Activated naive CD4-positive, alpha-beta T cell treated with anti-CD3 and anti-CD28 coated beads, Interleukin-2, amount 50 U/mL, for 24 hours (primary cell): ENCODE results near the gene PTPRJ.
A peak's percentile ranks its signal among the peaks of the same experiment; 100 is the strongest.

Experiments used
- H3K27ac Mint-ChIP-seq: one replicate; pipeline ENCODE4 v1.8.0; 2021; ENCODE audit warnings: mild to moderate bottlenecking, mixed read lengths
- H3K27me3 Mint-ChIP-seq: one replicate; pipeline ENCODE4 v1.8.0; 2021; ENCODE audit warnings: mixed read lengths
- H3K36me3 Mint-ChIP-seq: one replicate; pipeline ENCODE4 v1.8.0; 2021; ENCODE audit warnings: mixed read lengths
- H3K4me1 Mint-ChIP-seq: one replicate; pipeline ENCODE4 v1.8.0; 2021; ENCODE audit warnings: mixed read lengths
- H3K4me3 Mint-ChIP-seq: one replicate; pipeline ENCODE4 v1.8.0; 2021; ENCODE audit warnings: mild to moderate bottlenecking, mixed read lengths
- H3K9me3 Mint-ChIP-seq: one replicate; pipeline ENCODE4 v1.8.0; 2021; ENCODE audit warnings: mixed read lengths

The PTPRJ gene

DNA sequence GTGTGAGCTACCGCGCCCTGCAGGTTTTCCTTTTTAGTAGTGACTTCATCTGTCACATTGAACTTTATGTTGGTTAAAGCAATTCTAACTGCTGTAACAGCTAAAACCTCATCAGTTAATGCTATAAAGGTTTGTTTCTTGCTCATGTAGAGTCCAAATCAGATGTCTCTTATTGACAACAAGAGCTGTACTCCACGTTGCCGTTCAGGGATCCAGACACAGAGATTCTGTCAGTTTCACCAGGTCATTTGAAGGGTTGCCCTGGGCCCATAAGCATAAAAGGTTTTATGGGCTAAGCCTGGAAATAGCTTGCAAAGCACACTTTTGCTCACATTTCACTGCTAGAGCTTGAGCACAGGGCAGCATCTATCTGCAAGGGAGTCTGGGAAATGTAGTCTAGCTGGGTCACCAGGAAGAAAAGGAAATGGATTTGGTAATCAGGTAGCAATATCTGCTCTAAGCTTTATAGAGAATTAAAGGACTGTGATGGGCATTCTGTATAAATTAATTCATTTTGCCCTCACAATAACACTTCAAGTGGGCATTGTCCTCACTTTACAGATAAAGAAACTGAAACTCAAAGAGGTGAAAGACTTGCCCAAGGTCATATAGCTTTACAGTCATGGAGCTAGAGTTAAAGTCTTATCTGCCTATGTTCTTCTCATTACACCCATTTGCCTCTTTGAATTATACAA lies 25.2 kb upstream of the PTPRJ start:
- H3K4me3 Mint-ChIP-seq: no peak overlapping the region
- no peaks in the 10 kb centered on the region for H3K9me3 Mint-ChIP-seq
- H3K27ac Mint-ChIP-seq: peak overlapping the region; percentile 32
- H3K4me1 Mint-ChIP-seq: peaks cover 28% of the 10 kb centered on the region
- no peaks in the 10 kb centered on the region for H3K27me3 Mint-ChIP-seq
- H3K36me3 Mint-ChIP-seq: no peaks in the 10 kb centered on the region

DNA sequence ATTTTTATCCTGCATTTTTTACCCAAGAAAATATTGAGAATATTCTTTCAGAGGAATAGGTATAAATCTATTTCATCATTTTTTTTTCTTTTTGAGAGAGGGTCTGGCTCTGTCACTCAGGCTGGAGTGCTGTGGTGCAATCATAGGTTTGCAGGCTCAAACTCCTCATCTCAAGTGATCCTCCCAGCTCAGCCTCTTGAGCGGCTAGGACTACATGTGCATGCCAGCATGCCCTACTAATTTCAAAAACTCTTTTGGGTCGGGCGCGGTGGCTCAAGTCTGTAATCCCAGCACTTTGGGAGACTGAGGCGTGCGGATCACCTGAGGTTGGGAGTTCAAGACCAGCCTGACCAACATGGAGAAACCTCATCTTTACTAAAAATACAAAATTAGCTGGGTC lies 20.3 kb upstream of the PTPRJ start:
- Mint-ChIP-seq H3K27ac (no peak overlapping the region), H3K27me3 (no peaks in the 10 kb centered on the region), H3K4me3 (no peak overlapping the region), H3K36me3 (no peaks in the 10 kb centered on the region), H3K4me1 (peaks cover 8% of the 10 kb centered on the region), H3K9me3 (no peaks in the 10 kb centered on the region)

DNA sequence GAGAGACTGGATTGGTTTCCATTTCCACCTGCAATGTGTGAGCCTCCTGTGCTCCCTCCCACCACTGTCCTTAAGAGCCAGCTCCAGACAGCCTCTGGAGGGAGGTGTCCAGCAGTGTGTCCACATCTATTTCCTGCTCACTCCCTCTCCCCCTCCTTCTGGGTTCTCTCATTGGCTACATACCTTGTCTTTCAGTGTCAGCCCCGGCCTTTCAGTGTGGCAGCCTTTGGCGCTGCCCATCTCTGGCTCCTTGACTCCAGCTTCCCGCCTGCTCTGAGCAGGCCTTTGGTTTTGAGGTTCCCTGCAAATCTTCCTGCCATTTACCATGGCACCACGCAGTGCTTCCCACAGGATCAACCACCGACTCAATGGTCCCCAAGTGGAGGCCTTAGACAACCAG lies 19.0 kb upstream of the PTPRJ start:
- Mint-ChIP-seq H3K4me1 (no peaks in the 10 kb centered on the region), H3K9me3 (no peaks in the 10 kb centered on the region), H3K27me3 (no peaks in the 10 kb centered on the region), H3K4me3 (no peak overlapping the region), H3K27ac (no peak overlapping the region), H3K36me3 (no peaks in the 10 kb centered on the region)

DNA sequence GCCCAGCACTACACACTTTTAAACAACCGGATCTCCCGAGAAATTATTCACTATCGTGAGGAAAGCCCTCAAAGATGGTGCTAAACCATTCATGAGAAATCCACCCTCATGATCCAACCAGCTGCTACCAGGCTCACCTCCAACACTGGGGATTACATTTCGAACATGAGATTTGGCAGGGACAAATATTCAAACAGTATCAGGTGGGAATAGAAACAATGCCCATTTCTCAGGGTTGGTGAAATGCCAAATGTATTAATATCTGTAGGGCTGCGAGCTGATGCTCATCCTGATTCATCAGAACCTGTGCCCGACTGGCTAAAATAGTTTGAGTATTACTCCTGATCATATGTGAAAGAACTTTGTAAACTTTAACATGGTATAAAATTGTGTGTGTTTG lies 15.8 kb upstream of the PTPRJ start:
- Mint-ChIP-seq H3K4me1 (no peaks in the 10 kb centered on the region), H3K27ac (no peak overlapping the region), H3K36me3 (no peaks in the 10 kb centered on the region), H3K27me3 (no peaks in the 10 kb centered on the region), H3K4me3 (no peak overlapping the region), H3K9me3 (no peaks in the 10 kb centered on the region)

DNA sequence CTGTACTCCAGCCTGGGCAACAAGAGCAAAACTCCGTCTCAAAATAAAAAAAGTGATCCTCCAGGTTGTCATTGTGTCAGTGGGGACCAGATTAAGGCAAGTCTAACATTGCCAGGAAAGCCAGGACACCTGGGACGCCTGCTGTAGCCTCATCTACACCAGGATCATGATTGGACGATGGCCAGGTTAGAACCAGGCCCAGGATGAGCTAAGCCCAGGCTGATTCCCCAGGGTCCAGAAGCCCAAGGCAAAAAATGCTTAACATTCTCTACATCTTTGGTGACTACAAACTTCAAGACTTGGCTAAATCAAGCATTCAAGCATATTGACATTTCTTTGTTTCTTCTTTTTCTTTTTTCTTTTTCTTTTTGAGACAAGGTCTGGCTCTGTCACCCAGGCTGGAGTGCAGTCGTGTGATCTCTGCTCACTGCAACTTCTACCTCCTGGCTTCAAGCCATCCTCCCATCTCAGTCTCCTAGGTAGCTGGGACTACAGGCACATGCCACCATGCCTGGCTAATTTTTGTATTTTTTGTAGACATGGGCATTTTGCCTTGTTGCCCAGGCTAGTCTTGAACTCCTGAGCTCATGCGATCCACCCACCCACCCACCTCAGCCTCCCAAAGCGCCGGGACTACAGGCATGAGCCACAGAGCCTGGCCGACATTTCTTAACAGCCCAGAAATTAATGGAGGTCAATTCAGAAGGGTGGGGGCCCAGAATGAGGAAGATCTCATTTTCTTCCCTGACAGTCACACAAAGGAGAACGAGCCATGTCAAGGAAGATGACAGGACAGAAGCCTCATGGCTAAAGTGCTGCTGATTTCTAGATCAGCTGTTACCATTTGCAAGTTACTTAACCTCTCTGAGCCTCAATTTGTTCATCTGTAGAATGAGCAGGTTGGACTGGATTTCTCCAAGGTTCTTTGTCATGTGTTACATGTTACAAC lies 12.5 kb upstream of the PTPRJ start:
- H3K4me1 Mint-ChIP-seq: no peaks in the 10 kb centered on the region
- H3K27ac Mint-ChIP-seq: no peak overlapping the region
- no peaks in the 10 kb centered on the region for H3K27me3 Mint-ChIP-seq
- no peaks in the 10 kb centered on the region for H3K9me3 Mint-ChIP-seq
- no peak overlapping the region for H3K4me3 Mint-ChIP-seq
- no peaks in the 10 kb centered on the region for H3K36me3 Mint-ChIP-seq

DNA sequence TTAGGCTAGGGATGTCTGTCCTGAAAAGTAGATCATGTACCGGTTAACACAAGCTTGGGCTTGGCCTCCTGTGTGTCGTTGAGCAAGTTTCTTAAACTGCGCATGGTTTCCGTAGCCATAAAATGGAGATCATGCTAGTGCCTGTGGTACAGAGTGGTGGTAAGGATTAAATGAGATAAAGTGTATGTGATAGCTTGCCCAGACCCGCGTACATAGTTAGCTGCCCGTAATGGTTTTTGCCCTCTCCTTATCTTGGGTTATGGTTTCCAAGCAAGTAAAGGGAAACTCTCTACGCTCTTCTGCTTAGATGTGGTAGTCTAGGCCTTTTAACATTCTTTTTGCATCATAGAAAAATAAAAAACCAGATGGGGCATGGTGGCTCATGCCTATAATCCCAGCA lies 11.0 kb upstream of the PTPRJ start:
- Mint-ChIP-seq H3K27me3 (no peaks in the 10 kb centered on the region), H3K27ac (no peak overlapping the region), H3K36me3 (no peaks in the 10 kb centered on the region), H3K4me3 (no peak overlapping the region), H3K4me1 (peaks cover 4% of the 10 kb centered on the region), H3K9me3 (no peaks in the 10 kb centered on the region)

DNA sequence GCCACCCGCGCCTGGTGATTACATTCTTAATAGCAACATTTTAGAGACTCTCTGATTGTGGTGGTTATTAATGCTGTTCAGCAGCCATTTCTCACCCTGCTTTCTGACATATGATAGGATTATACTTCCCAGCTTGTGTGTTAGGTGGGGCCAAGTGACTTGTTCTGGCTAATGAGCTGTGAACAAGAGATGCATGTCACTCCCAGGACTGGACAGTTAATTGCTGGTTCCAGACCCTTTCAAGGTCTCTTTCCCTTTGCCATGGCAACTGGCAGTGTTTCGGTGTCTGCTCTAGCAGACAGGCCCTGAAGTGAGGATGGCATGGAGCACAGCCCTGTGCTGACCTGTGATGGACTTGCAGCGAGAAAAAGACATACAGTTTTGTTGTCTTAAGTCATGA lies 8.9 kb upstream of the PTPRJ start:
- no peaks in the 10 kb centered on the region for H3K9me3 Mint-ChIP-seq
- peaks cover 8% of the 10 kb centered on the region for H3K4me1 Mint-ChIP-seq

DNA sequence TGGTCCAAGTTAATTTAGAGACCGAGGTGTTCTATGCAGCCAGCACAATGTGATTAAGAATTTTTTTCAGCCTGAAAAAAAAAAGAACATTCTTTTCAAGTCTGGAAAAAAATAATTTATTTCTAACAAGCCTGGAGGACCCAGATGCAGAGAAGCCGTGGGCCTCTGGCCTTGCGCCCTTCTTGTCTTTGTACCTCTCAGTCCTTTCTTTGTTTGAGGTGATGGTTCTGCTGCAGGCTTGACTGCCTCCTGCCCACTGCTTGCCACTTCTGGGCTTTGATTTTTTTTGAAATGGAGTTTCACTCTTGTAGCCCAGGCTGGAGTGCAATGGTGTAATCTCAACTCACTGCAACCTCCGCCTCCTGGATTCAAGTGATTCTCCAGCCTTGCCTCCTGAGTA lies 7.2 kb upstream of the PTPRJ start:
- Mint-ChIP-seq H3K4me1 (peaks cover 8% of the 10 kb centered on the region), H3K27me3 (no peaks in the 10 kb centered on the region), H3K36me3 (no peaks in the 10 kb centered on the region), H3K27ac (no peak overlapping the region), H3K9me3 (no peaks in the 10 kb centered on the region), H3K4me3 (no peak overlapping the region)

More for the DNA sequence above, 8.9 kb upstream of the PTPRJ start:
- Mint-ChIP-seq H3K27me3 (no peaks in the 10 kb centered on the region), H3K36me3 (no peaks in the 10 kb centered on the region), H3K4me3 (no peak overlapping the region), H3K27ac (no peak overlapping the region)

DNA sequence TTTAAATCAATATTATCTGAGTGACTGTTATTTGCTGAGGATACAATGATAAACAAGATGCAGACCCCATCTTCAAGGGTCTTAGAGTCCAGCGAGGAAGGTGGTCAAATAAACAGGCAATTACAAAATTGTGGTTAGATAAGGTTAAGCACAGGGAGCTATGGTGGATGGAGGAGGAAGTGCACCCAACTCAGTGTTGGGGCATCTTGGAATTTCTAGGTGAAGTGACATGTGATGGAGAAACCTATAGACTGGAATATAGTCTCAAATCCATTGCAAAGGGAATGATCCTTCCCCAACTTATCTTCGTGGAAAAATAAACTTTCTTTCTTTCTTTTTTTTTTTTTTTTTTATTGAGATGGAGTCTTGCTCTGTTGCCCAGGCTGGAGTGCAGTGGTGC lies 3.4 kb upstream of the PTPRJ start:
- peaks cover 18% of the 10 kb centered on the region for H3K4me1 Mint-ChIP-seq
- H3K27ac Mint-ChIP-seq: no peak overlapping the region
- no peaks in the 10 kb centered on the region for H3K36me3 Mint-ChIP-seq
- H3K27me3 Mint-ChIP-seq: no peaks in the 10 kb centered on the region
- no peaks in the 10 kb centered on the region for H3K9me3 Mint-ChIP-seq
- no peak overlapping the region for H3K4me3 Mint-ChIP-seq

DNA sequence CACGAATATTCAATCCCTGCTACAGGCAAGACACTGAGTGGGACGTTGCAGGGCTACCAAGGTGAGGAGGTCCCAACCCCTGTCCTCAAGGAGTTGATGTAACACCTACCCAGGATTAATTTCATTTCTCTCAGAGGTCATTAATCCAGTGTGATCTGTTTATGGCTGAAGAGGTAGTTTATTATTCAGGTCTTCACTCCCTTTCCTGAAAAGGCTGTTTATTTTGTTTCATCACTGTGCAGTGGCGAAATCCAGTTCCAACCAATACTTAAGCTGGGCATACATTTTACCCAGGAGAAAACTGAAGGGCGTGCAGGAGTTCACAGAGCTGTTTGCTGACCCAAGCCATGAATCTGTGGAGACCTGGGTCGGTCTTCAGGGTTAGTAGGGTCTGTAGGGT lies 2.7 kb upstream of the PTPRJ start:
- Mint-ChIP-seq H3K4me1 (peaks cover 21% of the 10 kb centered on the region), H3K27ac (no peak overlapping the region), H3K4me3 (no peak overlapping the region), H3K27me3 (no peaks in the 10 kb centered on the region), H3K36me3 (no peaks in the 10 kb centered on the region), H3K9me3 (no peaks in the 10 kb centered on the region)

DNA sequence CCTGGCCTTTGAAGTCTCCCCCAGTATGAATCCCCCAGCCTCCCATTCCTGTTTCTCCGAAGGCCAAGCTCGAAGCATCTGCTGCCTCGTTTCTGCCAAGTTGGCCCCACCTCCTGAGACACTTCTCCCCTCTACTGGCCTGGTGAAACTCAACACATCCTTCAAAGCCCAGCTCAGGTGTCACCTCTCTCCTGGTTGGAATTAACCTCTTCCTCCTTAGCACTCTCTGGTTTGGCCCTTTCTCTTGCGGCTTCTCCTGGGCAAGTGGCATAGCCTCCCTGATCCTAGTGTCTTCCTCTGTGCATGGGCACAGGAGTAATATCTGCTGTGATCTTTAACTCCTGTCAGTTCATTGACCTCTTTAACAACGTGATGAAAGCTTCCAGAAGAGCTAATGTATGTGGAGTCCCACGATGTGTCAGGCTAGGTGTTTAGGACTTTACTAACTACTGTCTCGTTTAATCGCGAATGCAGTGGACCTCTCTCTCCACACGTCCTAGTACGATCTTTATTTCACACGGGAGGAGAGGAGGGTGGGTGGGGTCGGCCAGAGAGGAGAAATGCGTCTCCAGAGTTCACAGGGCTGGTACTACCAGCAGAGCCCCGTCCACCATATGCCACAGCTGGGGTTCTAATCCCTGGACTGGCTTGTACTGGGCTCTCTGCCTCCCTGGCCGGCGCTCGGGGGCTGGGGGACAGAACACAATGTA lies 826 bp upstream of the PTPRJ start:
- Mint-ChIP-seq H3K4me3 (peak overlapping the region; percentile 68), H3K36me3 (no peaks in the 10 kb centered on the region), H3K4me1 (peaks cover 34% of the 10 kb centered on the region), H3K9me3 (no peaks in the 10 kb centered on the region), H3K27me3 (no peaks in the 10 kb centered on the region), H3K27ac (peak overlapping the region; percentile 31)

DNA sequence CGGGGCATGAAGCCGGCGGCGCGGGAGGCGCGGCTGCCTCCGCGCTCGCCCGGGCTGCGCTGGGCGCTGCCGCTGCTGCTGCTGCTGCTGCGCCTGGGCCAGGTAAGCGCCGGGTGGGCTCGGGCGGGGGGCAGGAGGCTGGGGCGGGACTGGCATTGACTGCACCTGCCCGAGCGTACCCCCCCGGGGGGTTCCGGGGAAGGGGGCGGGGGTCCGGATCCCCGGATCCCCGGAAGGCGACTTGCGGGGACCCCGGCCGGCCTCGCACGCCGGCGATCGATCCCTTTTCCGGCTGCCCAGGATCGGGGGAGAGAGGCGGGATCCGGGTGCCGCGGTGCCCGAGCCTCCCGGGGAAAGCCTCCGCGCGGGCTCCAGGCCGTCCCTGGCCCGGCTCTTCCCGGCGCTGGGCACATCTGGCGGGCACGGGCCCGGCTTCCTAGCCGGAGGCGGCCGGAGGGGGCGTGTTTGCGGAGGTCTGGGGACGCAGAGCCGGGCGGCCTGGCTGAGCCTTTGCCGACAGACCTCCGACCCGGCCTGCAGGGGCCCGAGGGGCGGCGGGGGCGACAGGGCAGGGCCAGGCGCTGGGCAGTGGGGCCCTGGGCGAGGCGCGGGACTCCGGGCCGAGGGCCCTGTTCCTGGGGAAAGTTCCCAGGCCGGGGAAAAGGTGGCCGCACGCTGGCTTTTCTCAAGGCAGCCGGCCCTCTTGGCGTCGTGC lies 705 bp downstream of the PTPRJ start:
- H3K27ac Mint-ChIP-seq: no peak overlapping the region
- H3K36me3 Mint-ChIP-seq: no peaks in the 10 kb centered on the region
- peaks cover 34% of the 10 kb centered on the region for H3K4me1 Mint-ChIP-seq
- H3K9me3 Mint-ChIP-seq: no peaks in the 10 kb centered on the region
- no peaks in the 10 kb centered on the region for H3K27me3 Mint-ChIP-seq
- H3K4me3 Mint-ChIP-seq: peak overlapping the region; percentile 91

DNA sequence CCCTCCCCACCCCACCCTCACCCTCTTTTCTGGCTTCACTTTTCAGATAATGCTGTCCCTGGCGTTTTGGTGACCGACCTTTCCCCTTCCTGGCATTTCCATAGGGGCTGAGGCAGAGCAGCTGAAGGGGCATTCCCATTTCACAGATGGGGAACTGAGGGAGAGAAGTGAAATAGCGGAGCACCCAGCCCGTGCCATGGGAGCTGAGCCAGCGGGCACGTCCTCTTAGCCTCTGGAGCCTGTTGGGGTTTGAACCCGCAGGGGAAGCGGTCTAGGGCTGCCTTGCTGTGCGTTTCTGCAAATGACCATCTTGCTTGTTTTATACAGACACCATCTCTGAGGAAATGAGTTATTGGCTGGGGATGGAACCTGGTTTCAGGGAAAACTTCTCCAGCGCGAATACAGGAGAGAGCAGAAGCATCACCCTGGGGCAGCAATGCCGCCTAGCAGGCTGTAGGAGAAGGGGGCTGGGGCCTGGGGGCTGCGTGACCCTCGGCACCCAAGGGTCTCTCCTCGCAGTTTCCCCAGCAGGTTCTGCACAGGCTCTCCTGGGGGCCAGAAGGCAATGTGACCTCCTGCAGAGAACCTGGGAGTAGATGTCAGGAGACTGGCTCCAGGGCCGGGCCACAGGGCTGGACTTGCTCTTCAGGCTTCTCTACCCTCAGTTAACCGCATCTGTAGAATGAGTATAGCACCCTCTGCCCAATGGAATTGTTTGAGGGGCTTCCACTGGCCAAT lies 1.5 kb downstream of the PTPRJ start:
- H3K27me3 Mint-ChIP-seq: no peaks in the 10 kb centered on the region
- H3K4me1 Mint-ChIP-seq: peaks cover 42% of the 10 kb centered on the region
- H3K27ac Mint-ChIP-seq: peak overlapping the region; percentile 83
- H3K9me3 Mint-ChIP-seq: no peaks in the 10 kb centered on the region
- H3K36me3 Mint-ChIP-seq: no peaks in the 10 kb centered on the region
- H3K4me3 Mint-ChIP-seq: peak overlapping the region; percentile 91

DNA sequence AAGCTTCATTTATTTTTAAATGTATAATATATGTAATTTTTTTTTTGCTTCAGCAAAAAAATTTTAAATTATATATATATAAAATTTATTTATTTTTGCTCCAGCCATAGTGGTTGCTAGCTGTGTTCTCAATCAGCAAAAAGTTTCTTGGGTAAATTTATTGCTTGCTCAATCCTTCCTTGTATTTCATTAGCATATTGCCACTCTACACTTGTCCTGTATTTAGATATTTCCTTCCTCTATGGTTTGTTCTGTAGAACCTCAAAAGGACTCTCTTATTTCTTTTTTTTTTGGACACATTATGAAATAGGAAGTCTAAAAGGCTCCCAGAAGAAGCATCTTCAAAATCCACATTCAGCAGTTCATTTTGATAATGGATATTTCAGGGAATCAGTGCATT lies 2.3 kb downstream of the PTPRJ start:
- Mint-ChIP-seq H3K36me3 (no peaks in the 10 kb centered on the region), H3K9me3 (no peaks in the 10 kb centered on the region), H3K27me3 (no peaks in the 10 kb centered on the region), H3K27ac (peak overlapping the region; percentile 94), H3K4me1 (peaks cover 50% of the 10 kb centered on the region), H3K4me3 (peak overlapping the region; percentile 81)
